MM.1S (cell line): Measurements from ENCODE around the gene PHB1.
A peak's percentile ranks its signal among the peaks of the same experiment; 100 is the strongest.

Source experiments
- DNase-seq: peaks from one replicate; pipeline ENCODE4 v3.0.0-alpha.2; 2015
- H2AFZ ChIP-seq: fragments of 300-600 bp; sonication (generic); 2 replicates; pipeline ENCODE4 v1.6.0; 2016; ENCODE audit warnings: antibody characterized with exemption, low read length
- H3F3A ChIP-seq: fragments of 300-600 bp; sonication (generic); 2 replicates; pipeline ENCODE4 v1.6.1; 2016; ENCODE audit warnings: mild to moderate bottlenecking, antibody characterized with exemption, low read length, moderate library complexity, mixed read lengths; ENCODE audit not compliant: insufficient read depth
- H3K27ac ChIP-seq: fragments of 300-600 bp; sonication (generic); 2 replicates; pipeline ENCODE4 v1.5.1; 2016; ENCODE audit warnings: mild to moderate bottlenecking, low read length
- H3K27me3 ChIP-seq: fragments of 300-600 bp; sonication (generic); replicated peaks from 2 replicates; pipeline ENCODE4 v1.6.0; 2016; ENCODE audit warnings: low read length; ENCODE audit not compliant: insufficient read depth
- H3K36me3 ChIP-seq: fragments of 300-600 bp; sonication (generic); replicated peaks from 2 replicates; pipeline ENCODE4 v1.6.1; 2016; ENCODE audit warnings: mild to moderate bottlenecking, low read length, mixed read lengths; ENCODE audit not compliant: insufficient read depth
- H3K4me1 ChIP-seq: fragments of 300-600 bp; sonication (generic); 2 replicates; pipeline ENCODE4 v1.6.1; 2016; ENCODE audit warnings: low read length, mixed read lengths
- H3K4me2 ChIP-seq: fragments of 300-600 bp; sonication (generic); 2 replicates; pipeline ENCODE4 v1.6.0; 2016; ENCODE audit warnings: low read depth, low read length
- H3K4me3 ChIP-seq: fragments of 300-600 bp; sonication (generic); 2 replicates; pipeline ENCODE4 v1.5.1; 2016; ENCODE audit warnings: low read length, mixed read lengths
- H3K79me2 ChIP-seq: fragments of 300-600 bp; sonication (generic); 2 replicates; pipeline ENCODE4 v1.6.1; 2016; ENCODE audit warnings: mixed run types, low read length, mixed read lengths
- H3K9ac ChIP-seq: fragments of 300-600 bp; sonication (generic); 2 replicates; pipeline ENCODE4 v1.6.1; 2016; ENCODE audit warnings: low read length, mixed read lengths
- H3K9me2 ChIP-seq: fragments of 300-600 bp; sonication (generic); replicated peaks from 2 replicates; pipeline ENCODE4 v1.6.1; 2016; ENCODE audit warnings: mild to moderate bottlenecking, low read length, mixed read lengths; ENCODE audit not compliant: insufficient read depth
- H3K9me3 ChIP-seq: fragments of 300-600 bp; sonication (generic); replicated peaks from 2 replicates; pipeline ENCODE4 v1.6.1; 2016; ENCODE audit warnings: mild to moderate bottlenecking, low read length, mixed read lengths; ENCODE audit not compliant: insufficient read depth
- H4K20me1 ChIP-seq: fragments of 300-600 bp; sonication (generic); 2 replicates; pipeline ENCODE4 v1.6.1; 2016; ENCODE audit warnings: mild to moderate bottlenecking, low read length, moderate library complexity, mixed read lengths; ENCODE audit not compliant: insufficient read depth
- EZH2 ChIP-seq: fragments of 300-600 bp; sonication (generic); optimal IDR thresholded peaks from 2 replicates; pipeline ENCODE3; 2017; ENCODE audit warnings: low read depth, mild to moderate bottlenecking, antibody characterized with exemption, low read length, mixed read lengths
- EZH2phosphoT487 ChIP-seq: fragments of 300-600 bp; sonication (generic); IDR thresholded peaks from 2 replicates; pipeline ENCODE4 v1.6.1; 2018; ENCODE audit warnings: antibody characterized with exemption, low read length
- TF ChIP-seq, protein P1 (sequence below): fragments of 300-600 bp; sonication (generic); IDR thresholded peaks from 2 replicates; pipeline ENCODE4 v1.5.1; 2016; ENCODE audit warnings: antibody characterized with exemption, low read length, mixed read lengths

PHB1 gene

DNA sequence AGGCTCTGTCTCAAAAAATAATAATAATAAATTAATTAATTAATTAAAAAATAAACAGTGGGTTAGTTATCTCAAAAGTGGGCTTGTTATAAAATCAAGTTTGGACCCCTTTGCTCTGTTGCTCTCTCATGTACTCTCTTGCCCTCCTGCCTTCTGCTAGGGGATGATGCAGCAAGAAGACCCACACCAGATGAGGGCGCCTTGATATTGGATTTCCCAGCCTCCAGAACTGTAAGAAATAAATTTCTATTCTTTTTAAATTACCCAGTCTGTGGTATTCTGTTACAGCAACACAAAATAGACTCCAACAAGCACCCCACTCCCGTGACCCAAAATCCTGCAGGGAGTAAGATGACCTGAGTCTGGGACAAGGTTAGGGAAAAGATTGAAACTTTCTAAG, 50.6 kb downstream of the PHB1 start:
- Histone ChIP-seq H3K9me3 (no peaks in the 10 kb centered on the region), H3K79me2 (peaks cover 25% of the 10 kb centered on the region), H3K9me2 (no peaks in the 10 kb centered on the region), H3K36me3 (no peaks in the 10 kb centered on the region), H3K4me1 (peaks cover 26% of the 10 kb centered on the region), H3K4me3 (no peak overlapping the region), H3K27me3 (no peaks in the 10 kb centered on the region), H3K4me2 (no peak overlapping the region), H4K20me1 (no peaks in the 10 kb centered on the region), H3K9ac (no peak overlapping the region), H3F3A (peaks cover 31% of the 10 kb centered on the region), H3K27ac (no peak overlapping the region), H2AFZ (no peak overlapping the region)
- no peak for DNase-seq
- TF ChIP-seq EZH2phosphoT487 (no peak), EZH2 (no peak)
- TF ChIP-seq, protein P1, sequence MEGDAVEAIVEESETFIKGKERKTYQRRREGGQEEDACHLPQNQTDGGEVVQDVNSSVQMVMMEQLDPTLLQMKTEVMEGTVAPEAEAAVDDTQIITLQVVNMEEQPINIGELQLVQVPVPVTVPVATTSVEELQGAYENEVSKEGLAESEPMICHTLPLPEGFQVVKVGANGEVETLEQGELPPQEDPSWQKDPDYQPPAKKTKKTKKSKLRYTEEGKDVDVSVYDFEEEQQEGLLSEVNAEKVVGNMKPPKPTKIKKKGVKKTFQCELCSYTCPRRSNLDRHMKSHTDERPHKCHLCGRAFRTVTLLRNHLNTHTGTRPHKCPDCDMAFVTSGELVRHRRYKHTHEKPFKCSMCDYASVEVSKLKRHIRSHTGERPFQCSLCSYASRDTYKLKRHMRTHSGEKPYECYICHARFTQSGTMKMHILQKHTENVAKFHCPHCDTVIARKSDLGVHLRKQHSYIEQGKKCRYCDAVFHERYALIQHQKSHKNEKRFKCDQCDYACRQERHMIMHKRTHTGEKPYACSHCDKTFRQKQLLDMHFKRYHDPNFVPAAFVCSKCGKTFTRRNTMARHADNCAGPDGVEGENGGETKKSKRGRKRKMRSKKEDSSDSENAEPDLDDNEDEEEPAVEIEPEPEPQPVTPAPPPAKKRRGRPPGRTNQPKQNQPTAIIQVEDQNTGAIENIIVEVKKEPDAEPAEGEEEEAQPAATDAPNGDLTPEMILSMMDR = no peak

- no peaks in the 10 kb centered on the region for H3K9me2 ChIP-seq
- H4K20me1 ChIP-seq = no peaks in the 10 kb centered on the region
- DNase-seq = no peak
- no peaks in the 10 kb centered on the region for H3K9me3 ChIP-seq
- no peak overlapping the region for H3K27ac ChIP-seq
- H3F3A ChIP-seq = peaks cover 39% of the 10 kb centered on the region
- 0 out of 2 replicates have a peak overlapping the region, but pooled peaks have one; percentile 72 for H3K4me3 ChIP-seq
- no peak overlapping the region for H2AFZ ChIP-seq
- H3K27me3 ChIP-seq = no peaks in the 10 kb centered on the region
- H3K4me1 ChIP-seq = peaks cover 31% of the 10 kb centered on the region
- H3K9ac ChIP-seq = peak overlapping the region; percentile 50; the same call in 1 of the 2 replicates
- H3K79me2 ChIP-seq = peaks cover 31% of the 10 kb centered on the region
- peak overlapping the region; percentile 89 for H3K4me2 ChIP-seq
- no peaks in the 10 kb centered on the region for H3K36me3 ChIP-seq
- TF ChIP-seq, protein P1 = no peak
- TF ChIP-seq EZH2 = no peak
- TF ChIP-seq EZH2phosphoT487 = no peak
Measured at GRCh38 chr17:49363251-49363650, 51.4 kb downstream of the PHB1 start.

DNA sequence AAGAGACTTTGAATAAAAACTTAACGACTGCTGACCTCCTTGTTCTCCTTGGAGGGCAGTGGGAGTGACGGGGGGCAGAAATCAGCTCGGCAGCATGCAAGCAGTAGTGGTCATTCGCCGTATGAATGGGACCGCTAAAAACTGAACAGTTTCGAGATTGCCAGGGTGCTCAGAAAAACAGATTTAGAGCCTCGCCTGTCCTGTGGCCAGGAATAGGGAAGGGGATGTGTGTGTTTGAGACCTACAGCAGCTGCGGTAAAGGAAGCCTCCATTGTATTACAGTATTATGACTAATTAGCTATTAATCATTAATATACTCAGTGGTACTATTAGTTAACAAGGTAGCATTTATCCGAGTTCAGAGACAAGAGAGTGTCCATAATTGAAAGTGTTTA, 52.0 kb downstream of the PHB1 start:
- Histone ChIP-seq H2AFZ (peak overlapping the region; percentile 89), H3K27ac (peak overlapping the region; percentile 30; the same call in 1 of the 2 replicates), H3K4me1 (peaks cover 36% of the 10 kb centered on the region)

More for the DNA sequence above, 52.0 kb downstream of the PHB1 start:
- H3K27me3 ChIP-seq = no peaks in the 10 kb centered on the region
- H3K79me2 ChIP-seq = peaks cover 36% of the 10 kb centered on the region
- peaks cover 45% of the 10 kb centered on the region for H3F3A ChIP-seq
- peak overlapping the region; percentile 72 for H3K4me3 ChIP-seq
- H3K9me3 ChIP-seq = no peaks in the 10 kb centered on the region
- no peaks in the 10 kb centered on the region for H4K20me1 ChIP-seq
- no peaks in the 10 kb centered on the region for H3K36me3 ChIP-seq
- peak overlapping the region; percentile 50; the same call in 1 of the 2 replicates for H3K9ac ChIP-seq
- TF ChIP-seq, protein P1 = no peak
- TF ChIP-seq EZH2phosphoT487 (no peak), EZH2 (no peak)
- no peaks in the 10 kb centered on the region for H3K9me2 ChIP-seq
- peak overlapping the region; percentile 89 for H3K4me2 ChIP-seq
- DNase-seq = no peak
